ENCODE data around the gene DENND2A.

DENND2A gene

GRCh38 chr7:140584195-140584851 lies 56.3 kb downstream of the DENND2A start:
- H3K4me3 ChIP-seq (ENCODE audit: low read depth, low read length, poor library complexity, severe bottlenecking), result no peak overlapping the region
- no peaks in the 10 kb centered on the region for H3F3A ChIP-seq (ENCODE audit: insufficient read depth, low read length)
- no peak overlapping the region for H3K9ac ChIP-seq (ENCODE audit: low read length)
- TF ChIP-seq EZH2 (IDR thresholded peaks at IDR 0.05; ENCODE audit: borderline replicate concordance, low read length), result no peak
- TF ChIP-seq, protein P1, sequence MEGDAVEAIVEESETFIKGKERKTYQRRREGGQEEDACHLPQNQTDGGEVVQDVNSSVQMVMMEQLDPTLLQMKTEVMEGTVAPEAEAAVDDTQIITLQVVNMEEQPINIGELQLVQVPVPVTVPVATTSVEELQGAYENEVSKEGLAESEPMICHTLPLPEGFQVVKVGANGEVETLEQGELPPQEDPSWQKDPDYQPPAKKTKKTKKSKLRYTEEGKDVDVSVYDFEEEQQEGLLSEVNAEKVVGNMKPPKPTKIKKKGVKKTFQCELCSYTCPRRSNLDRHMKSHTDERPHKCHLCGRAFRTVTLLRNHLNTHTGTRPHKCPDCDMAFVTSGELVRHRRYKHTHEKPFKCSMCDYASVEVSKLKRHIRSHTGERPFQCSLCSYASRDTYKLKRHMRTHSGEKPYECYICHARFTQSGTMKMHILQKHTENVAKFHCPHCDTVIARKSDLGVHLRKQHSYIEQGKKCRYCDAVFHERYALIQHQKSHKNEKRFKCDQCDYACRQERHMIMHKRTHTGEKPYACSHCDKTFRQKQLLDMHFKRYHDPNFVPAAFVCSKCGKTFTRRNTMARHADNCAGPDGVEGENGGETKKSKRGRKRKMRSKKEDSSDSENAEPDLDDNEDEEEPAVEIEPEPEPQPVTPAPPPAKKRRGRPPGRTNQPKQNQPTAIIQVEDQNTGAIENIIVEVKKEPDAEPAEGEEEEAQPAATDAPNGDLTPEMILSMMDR (IDR thresholded peaks at IDR 0.05; ENCODE audit: low read length), result no peak
- H3K9me2 ChIP-seq (ENCODE audit: low read depth, low read length), result no peaks in the 10 kb centered on the region
- no peaks in the 10 kb centered on the region for H3K36me3 ChIP-seq (ENCODE audit: insufficient read depth, low read length)
- H3K27ac ChIP-seq (ENCODE audit: low read depth, low read length, poor library complexity, severe bottlenecking), result no peak overlapping the region
- H4K20me1 ChIP-seq (ENCODE audit: insufficient read depth, low read length), result no peaks in the 10 kb centered on the region
- H3K79me2 ChIP-seq (ENCODE audit: insufficient read depth, low read length), result no peaks in the 10 kb centered on the region
- H3K27me3 ChIP-seq (ENCODE audit: insufficient read depth, low read length), result no peaks in the 10 kb centered on the region
- no peaks in the 10 kb centered on the region for H3K9me3 ChIP-seq (ENCODE audit: low read length)
- no peaks in the 10 kb centered on the region for H3K4me1 ChIP-seq (ENCODE audit: insufficient read depth, low read length, severe bottlenecking)
- H2AFZ ChIP-seq (ENCODE audit: low read length), result no peak overlapping the region
- H3K4me2 ChIP-seq (ENCODE audit: low read length), result no peak overlapping the region

DNA sequence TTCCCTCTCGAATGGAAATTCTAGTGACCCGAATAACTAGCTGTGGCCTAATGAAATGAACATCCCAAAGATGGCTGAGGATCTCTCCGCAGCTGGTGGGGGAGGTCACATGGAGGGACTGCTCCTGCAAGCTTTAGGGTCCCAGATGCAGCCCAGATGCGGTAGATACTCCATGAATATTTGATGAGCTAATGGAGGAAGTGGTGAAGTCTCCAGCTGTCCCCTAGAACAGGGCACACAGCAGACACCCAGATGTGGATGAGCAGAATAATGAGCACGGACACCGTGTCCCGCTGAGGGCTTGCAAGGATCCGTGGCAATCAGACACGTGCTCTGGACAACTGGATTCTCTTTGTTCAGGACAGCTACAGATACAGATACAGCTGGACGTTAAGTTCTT lies 59.2 kb downstream of the DENND2A start:
- Histone ChIP-seq H3K9ac (ENCODE audit: low read length) (no peak overlapping the region), H3K9me3 (ENCODE audit: low read length) (no peaks in the 10 kb centered on the region), H4K20me1 (ENCODE audit: insufficient read depth, low read length) (no peaks in the 10 kb centered on the region), H3K79me2 (ENCODE audit: insufficient read depth, low read length) (no peaks in the 10 kb centered on the region), H3F3A (ENCODE audit: insufficient read depth, low read length) (no peaks in the 10 kb centered on the region), H3K4me3 (ENCODE audit: low read depth, low read length, poor library complexity, severe bottlenecking) (no peak overlapping the region), H2AFZ (ENCODE audit: low read length) (no peak overlapping the region), H3K9me2 (ENCODE audit: low read depth, low read length) (no peaks in the 10 kb centered on the region), H3K4me1 (ENCODE audit: insufficient read depth, low read length, severe bottlenecking) (no peaks in the 10 kb centered on the region), H3K27ac (ENCODE audit: low read depth, low read length, poor library complexity, severe bottlenecking) (no peak overlapping the region), H3K27me3 (ENCODE audit: insufficient read depth, low read length) (no peaks in the 10 kb centered on the region), H3K4me2 (ENCODE audit: low read length) (no peak overlapping the region), H3K36me3 (ENCODE audit: insufficient read depth, low read length) (no peaks in the 10 kb centered on the region)
- TF ChIP-seq, protein P1 (IDR thresholded peaks at IDR 0.05; ENCODE audit: low read length), result no peak

GRCh38 chr7:140577651-140578050 lies 63.0 kb downstream of the DENND2A start:
- Histone ChIP-seq H3K4me1 (ENCODE audit: insufficient read depth, low read length, severe bottlenecking) (no peaks in the 10 kb centered on the region), H3K4me3 (ENCODE audit: low read depth, low read length, poor library complexity, severe bottlenecking) (no peak overlapping the region), H3K4me2 (ENCODE audit: low read length) (no peak overlapping the region), H3K79me2 (ENCODE audit: insufficient read depth, low read length) (no peaks in the 10 kb centered on the region), H3K9me2 (ENCODE audit: low read depth, low read length) (no peaks in the 10 kb centered on the region), H3K27me3 (ENCODE audit: insufficient read depth, low read length) (no peaks in the 10 kb centered on the region), H3K27ac (ENCODE audit: low read depth, low read length, poor library complexity, severe bottlenecking) (no peak overlapping the region), H2AFZ (ENCODE audit: low read length) (no peak overlapping the region), H4K20me1 (ENCODE audit: insufficient read depth, low read length) (no peaks in the 10 kb centered on the region), H3F3A (ENCODE audit: insufficient read depth, low read length) (no peaks in the 10 kb centered on the region), H3K9ac (ENCODE audit: low read length) (no peak overlapping the region), H3K36me3 (ENCODE audit: insufficient read depth, low read length) (no peaks in the 10 kb centered on the region), H3K9me3 (ENCODE audit: low read length) (no peaks in the 10 kb centered on the region)
- TF ChIP-seq, protein P1 (IDR thresholded peaks at IDR 0.05; ENCODE audit: low read length), result no peak
- no peak for TF ChIP-seq EZH2 (IDR thresholded peaks at IDR 0.05; ENCODE audit: borderline replicate concordance, low read length)

All from OCI-LY1 (cell line).